Coronary artery (tissue), 2 donors: ENCODE results near the gene ADGRG6.

ENCODE experiments used
- DNase-seq: peaks from one replicate; pipeline ENCODE4 v3.0.0-alpha.2; 2017; ENCODE audit warnings: low spot score
- H3K27ac ChIP-seq, 2 donors: fragments of 200-600 bp; sonication (generic); one replicate each; pipeline ENCODE4 v1.5.1; 2016 to 2019
- H3K4me3 ChIP-seq: fragments of 200-600 bp; sonication (generic); 2 replicates; pipeline ENCODE4 v1.5.1; 2016; ENCODE audit warnings: mild to moderate bottlenecking, moderate library complexity
- CTCF ChIP-seq: fragments of 200-600 bp; sonication (generic); IDR thresholded peaks from one replicate; pipeline ENCODE4 v1.5.1; 2019; ENCODE audit warnings: antibody characterized with exemption

The ADGRG6 gene

GRCh38 chr6:142326540-142326939 is 24.7 kb downstream of the ADGRG6 start:
- Histone ChIP-seq H3K27ac (no peak overlapping the region), H3K4me3 (no peak overlapping the region)
- no peak for DNase-seq
- TF ChIP-seq CTCF = no peak

GRCh38 chr6:142328070-142328469 is 26.3 kb downstream of the ADGRG6 start:
- no peak for DNase-seq
- H3K4me3 ChIP-seq = no peak overlapping the region
- H3K27ac ChIP-seq = no peak overlapping the region
- TF ChIP-seq CTCF = no peak

- Histone ChIP-seq H3K4me3 (no peak overlapping the region), H3K27ac (no peak overlapping the region)
- no peak for TF ChIP-seq CTCF
- DNase-seq = no peak
Observed at GRCh38 chr6:142329486-142330113, 27.8 kb downstream of the ADGRG6 start.

- H3K27ac ChIP-seq = no peak overlapping the region
- no peak overlapping the region for H3K4me3 ChIP-seq
- no peak for DNase-seq
- no peak for TF ChIP-seq CTCF
Observed at GRCh38 chr6:142331075-142331551, 29.3 kb downstream of the ADGRG6 start.

- Histone ChIP-seq H3K4me3 (no peak overlapping the region), H3K27ac (no peak overlapping the region)
- DNase-seq = no peak
Observed at GRCh38 chr6:142331601-142332000, 29.8 kb downstream of the ADGRG6 start.

GRCh38 chr6:142332393-142333098 is 30.7 kb downstream of the ADGRG6 start:
- H3K27ac ChIP-seq = no peak overlapping the region
- no peak overlapping the region for H3K4me3 ChIP-seq
- DNase-seq = no peak
- no peak for TF ChIP-seq CTCF

More at GRCh38 chr6:142331601-142332000, 29.8 kb downstream of the ADGRG6 start:
- TF ChIP-seq CTCF = no peak

- DNase-seq = no peak
- H3K27ac ChIP-seq = no peak overlapping the region
- TF ChIP-seq CTCF = no peak
- no peak overlapping the region for H3K4me3 ChIP-seq
Observed at GRCh38 chr6:142333431-142333830, 31.6 kb downstream of the ADGRG6 start.
